ENCODE results near the gene GUK1.

- 0 out of 2 replicates have a peak, but pooled peaks have one; percentile 9 for TF ChIP-seq CTCF (conservative IDR thresholded peaks at IDR 0.05; ENCODE audit: low read length)
- TF ChIP-seq EZH2phosphoT487 (IDR thresholded peaks at IDR 0.05; ENCODE audit: borderline replicate concordance): no peak
Observed at GRCh38 chr1:228101994-228102790, 37.9 kb upstream of the GUK1 start.

Data from Loucy (cell line).